H9 (cell line): ENCODE results near the gene TTC7B. TPM values are rescaled to one million over a fixed set of nuclear protein-coding genes. Genes with fewer than 3 reads are reported as not detected.

Experiments
- DNase-seq: peaks from one replicate; pipeline ENCODE4 v3.0.0-alpha.2; 2017
- H2AFZ ChIP-seq: one replicate; pipeline ENCODE4 v1.6.1; 2013; ENCODE audit warnings: mild to moderate bottlenecking, low read length, control low read depth, moderate library complexity
- H2AK5ac ChIP-seq: 2 replicates; pipeline ENCODE4 v1.6.1; 2013; ENCODE audit warnings: low read length, control low read depth, mixed read lengths; ENCODE audit not compliant: insufficient read length
- H2BK120ac ChIP-seq: one replicate; pipeline ENCODE4 v1.6.1; 2013; ENCODE audit warnings: low read depth, mild to moderate bottlenecking, low read length, control low read depth, inconsistent platforms; ENCODE audit not compliant: poor library complexity, severe bottlenecking
- H2BK12ac ChIP-seq: 2 replicates; pipeline ENCODE4 v1.6.1; 2013; ENCODE audit warnings: low read length, control low read depth, mixed read lengths, low read depth; ENCODE audit not compliant: insufficient read length
- H2BK15ac ChIP-seq: 2 replicates; pipeline ENCODE4 v1.6.1; 2013; ENCODE audit warnings: low read depth, low read length, control low read depth
- H2BK20ac ChIP-seq: one replicate; pipeline ENCODE4 v1.6.1; 2013; ENCODE audit warnings: low read depth, mild to moderate bottlenecking, low read length, control low read depth, inconsistent platforms; ENCODE audit not compliant: poor library complexity, severe bottlenecking
- H2BK5ac ChIP-seq: 2 replicates; pipeline ENCODE4 v1.6.1; 2013; ENCODE audit warnings: low read length, control low read depth, mixed read lengths; ENCODE audit not compliant: insufficient read length
- H3K14ac ChIP-seq: 2 replicates; pipeline ENCODE4 v1.6.1; 2013; ENCODE audit warnings: low read length, control low read depth; ENCODE audit not compliant: insufficient read depth
- H3K18ac ChIP-seq: 2 replicates; pipeline ENCODE4 v1.6.1; 2013; ENCODE audit warnings: low read depth, mild to moderate bottlenecking, mixed read lengths, low read length, control low read depth; ENCODE audit not compliant: insufficient read length
- H3K23ac ChIP-seq: 2 replicates; pipeline ENCODE4 v1.6.1; 2013; ENCODE audit warnings: low read length, control low read depth, mixed read lengths, low read depth; ENCODE audit not compliant: insufficient read length
- H3K23me2 ChIP-seq: 2 replicates; pipeline ENCODE4 v1.6.1; 2013; ENCODE audit warnings: low read depth, mild to moderate bottlenecking, mixed read lengths, low read length, control low read depth; ENCODE audit not compliant: insufficient read length, poor library complexity, severe bottlenecking
- H3K27ac ChIP-seq: 2 replicates; pipeline ENCODE4 v1.5.1; 2013; ENCODE audit warnings: low read length, control low read depth, mixed read lengths, low read depth; ENCODE audit not compliant: insufficient read length
- H3K27me3 ChIP-seq: 2 replicates; pipeline ENCODE4 v1.6.1; 2013; ENCODE audit warnings: low read length, control low read depth, inconsistent platforms; ENCODE audit not compliant: insufficient read depth
- H3K4ac ChIP-seq: 2 replicates; pipeline ENCODE4 v1.6.1; 2013; ENCODE audit warnings: low read depth, mild to moderate bottlenecking, control low read depth, inconsistent platforms, low read length, moderate library complexity
- H3K4me1 ChIP-seq: 2 replicates; pipeline ENCODE4 v1.6.1; 2013; ENCODE audit warnings: low read length, control low read depth, inconsistent platforms; ENCODE audit not compliant: insufficient read depth
- H3K4me2 ChIP-seq: 2 replicates; pipeline ENCODE4 v1.6.1; 2013; ENCODE audit warnings: low read length, control low read depth, mixed read lengths; ENCODE audit not compliant: insufficient read length, insufficient read depth
- H3K56ac ChIP-seq: 2 replicates; pipeline ENCODE4 v1.6.1; 2013; ENCODE audit warnings: low read depth, mild to moderate bottlenecking, mixed read lengths, low read length, control low read depth; ENCODE audit not compliant: insufficient read length
- H3K79me1 ChIP-seq: 2 replicates; pipeline ENCODE4 v1.6.1; 2013; ENCODE audit warnings: low read depth, mild to moderate bottlenecking, moderate library complexity, low read length, control low read depth, inconsistent platforms; ENCODE audit not compliant: insufficient read depth, poor library complexity, severe bottlenecking
- H3K79me2 ChIP-seq: 2 replicates; pipeline ENCODE4 v1.6.1; 2013; ENCODE audit warnings: low read length, control low read depth, inconsistent platforms; ENCODE audit not compliant: insufficient read depth
- H3K9ac ChIP-seq: 2 replicates; pipeline ENCODE4 v1.6.1; 2013; ENCODE audit warnings: low read length, control low read depth, mixed read lengths; ENCODE audit not compliant: insufficient read length; ENCODE audit errors: extremely low read depth
- H3K9me3 ChIP-seq: one replicate; pipeline ENCODE4 v1.6.1; 2013; ENCODE audit warnings: low read depth, low read length, inconsistent platforms; ENCODE audit not compliant: control insufficient read depth
- H3T11ph ChIP-seq: one replicate; pipeline ENCODE4 v1.6.1; 2013; ENCODE audit warnings: mild to moderate bottlenecking, low read length, control low read depth, inconsistent platforms
- H4K20me1 ChIP-seq: one replicate; pipeline ENCODE4 v1.6.1; 2013; ENCODE audit not compliant: control insufficient read depth, insufficient read length, insufficient read depth
- H4K5ac ChIP-seq: 2 replicates; pipeline ENCODE4 v1.6.1; 2013; ENCODE audit warnings: low read depth, mild to moderate bottlenecking, mixed read lengths, low read length, control low read depth; ENCODE audit not compliant: insufficient read length
- H4K8ac ChIP-seq: replicated peaks from 2 replicates; pipeline ENCODE4 v1.6.1; 2013; ENCODE audit warnings: low read length, control low read depth, mixed read lengths, low read depth; ENCODE audit not compliant: insufficient read length
- H4K91ac ChIP-seq: 2 replicates; pipeline ENCODE4 v1.6.1; 2013; ENCODE audit warnings: low read depth, mild to moderate bottlenecking, moderate library complexity, mixed read lengths, low read length, control low read depth; ENCODE audit not compliant: insufficient read length
- H3K27ac Mint-ChIP-seq, 3 experiments: 2 replicates in 2 of 3; 3 replicates in 1 of 3; pipeline ENCODE4 v1.8.0; 2020 to 2021; ENCODE audit warnings: mixed read lengths in 3 of 3, mild to moderate bottlenecking in 1 of 3, moderate library complexity in 1 of 3
- H3K27me3 Mint-ChIP-seq: 2 replicates; pipeline ENCODE4 v1.8.0; 2021; ENCODE audit warnings: low read depth, mild to moderate bottlenecking, moderate library complexity, mixed read lengths
- H3K36me3 Mint-ChIP-seq, 3 experiments: 2 replicates in 2 of 3; 3 replicates in 1 of 3; pipeline ENCODE4 v1.8.0; 2020 to 2021; ENCODE audit warnings: low read depth in 3 of 3, mixed read lengths in 3 of 3; ENCODE audit not compliant: insufficient read depth in 1 of 3
- H3K4me1 Mint-ChIP-seq, 2 experiments: 2 replicates each; pipeline ENCODE4 v1.8.0; 2020; ENCODE audit warnings: mixed read lengths in 2 of 2
- H3K4me3 Mint-ChIP-seq, 2 experiments: 2 replicates in 1 of 2; 3 replicates in 1 of 2; pipeline ENCODE4 v1.8.0; 2020 to 2021; ENCODE audit warnings: mild to moderate bottlenecking in 2 of 2, mixed read lengths in 2 of 2, moderate library complexity in 1 of 2
- H3K9me3 Mint-ChIP-seq, 2 experiments: 2 replicates in 1 of 2; 3 replicates in 1 of 2; pipeline ENCODE4 v1.8.0; 2020; ENCODE audit warnings: mild to moderate bottlenecking in 2 of 2, mixed read lengths in 2 of 2, moderate library complexity in 1 of 2
- WGBS: extraction: QIAGEN DNeasy Blood & Tissue Kit; methylation state at CpG from one replicate; pipeline ENCODE4 v1.1.7; 2013; ENCODE audit warnings: missing lambda C conversion rate, low lambda C conversion rate, mixed read lengths; ENCODE audit not compliant: insufficient read length; ENCODE audit errors: extremely low coverage; 5-methylcytosine and 5-hydroxymethylcytosine counted together
- total RNA-seq: library from RNA; stranded (reverse); gene quantifications from 2 replicates; pipeline ENCODE4 v1.2.1, GENCODE V29; 2021
- TF ChIP-seq, protein P1 (sequence below): fragments of 200-600 bp; sonication (generic); conservative IDR thresholded peaks from 3 replicates; pipeline ENCODE4 v1.8.0; 2021; ENCODE audit warnings: antibody characterized with exemption, mild to moderate bottlenecking

Gene TTC7B
- total RNA-seq, 1 experiment from 2014 or later: 33.7 TPM

DNA sequence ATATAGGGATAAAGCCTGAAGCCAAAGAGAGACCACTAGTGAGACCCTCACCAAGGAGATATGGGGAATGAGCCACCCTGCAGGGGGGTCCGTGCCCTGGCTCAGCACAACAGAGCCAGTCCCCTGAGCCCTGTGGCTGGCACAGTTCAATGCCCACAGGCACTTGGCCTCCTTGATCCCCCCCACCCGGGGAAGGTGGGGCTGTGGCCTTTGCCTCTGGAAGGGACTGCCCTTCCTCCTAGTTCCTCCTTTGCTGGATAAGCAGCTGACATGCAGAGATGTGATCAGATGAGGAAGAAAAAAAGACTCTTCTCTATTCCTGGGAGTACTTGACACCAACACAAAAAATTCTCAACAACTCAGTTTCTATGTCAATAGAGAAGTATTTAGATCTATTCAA lies 19.9 kb downstream of the TTC7B start:
- Mint-ChIP-seq H3K36me3 (no peaks in the 10 kb centered on the region; a peak in 2 of 7 replicates), H3K27ac (peak overlapping the region in 2 of 3 experiments; percentile 9 to 39; a peak in 1 of 7 replicates), H3K4me1 (peaks cover 14 to 15% of the 10 kb centered on the region in 2 experiments), H3K27me3 (no peaks in the 10 kb centered on the region), H3K9me3 (no peaks in the 10 kb centered on the region), H3K4me3 (no peak overlapping the region)
- no peaks in the 10 kb centered on the region for H3K9me3 ChIP-seq
- H4K20me1 ChIP-seq: no peaks in the 10 kb centered on the region
- H3K56ac ChIP-seq: no peak overlapping the region
- H2BK12ac ChIP-seq: no peak overlapping the region
- no peak overlapping the region for H3T11ph ChIP-seq
- H2BK20ac ChIP-seq: no peak overlapping the region
- no CpG with 5 or more reads among the region's 2 CpGs for WGBS
- no peaks in the 10 kb centered on the region for H3K4me1 ChIP-seq
- H3K27ac ChIP-seq: no peak overlapping the region
- no peak overlapping the region for H2AFZ ChIP-seq
- no peak overlapping the region for H3K4ac ChIP-seq
- no peak overlapping the region for H3K9ac ChIP-seq
- H3K79me2 ChIP-seq: no peaks in the 10 kb centered on the region
- no peak overlapping the region for H3K4me2 ChIP-seq
- H3K23ac ChIP-seq: no peak overlapping the region
- no peak overlapping the region for H4K91ac ChIP-seq
- H3K23me2 ChIP-seq: no peaks in the 10 kb centered on the region
- no peaks in the 10 kb centered on the region for H3K27me3 ChIP-seq
- no peak overlapping the region for H2BK120ac ChIP-seq
- H4K8ac ChIP-seq: no peak overlapping the region
- H3K79me1 ChIP-seq: no peaks in the 10 kb centered on the region
- TF ChIP-seq, protein P1, sequence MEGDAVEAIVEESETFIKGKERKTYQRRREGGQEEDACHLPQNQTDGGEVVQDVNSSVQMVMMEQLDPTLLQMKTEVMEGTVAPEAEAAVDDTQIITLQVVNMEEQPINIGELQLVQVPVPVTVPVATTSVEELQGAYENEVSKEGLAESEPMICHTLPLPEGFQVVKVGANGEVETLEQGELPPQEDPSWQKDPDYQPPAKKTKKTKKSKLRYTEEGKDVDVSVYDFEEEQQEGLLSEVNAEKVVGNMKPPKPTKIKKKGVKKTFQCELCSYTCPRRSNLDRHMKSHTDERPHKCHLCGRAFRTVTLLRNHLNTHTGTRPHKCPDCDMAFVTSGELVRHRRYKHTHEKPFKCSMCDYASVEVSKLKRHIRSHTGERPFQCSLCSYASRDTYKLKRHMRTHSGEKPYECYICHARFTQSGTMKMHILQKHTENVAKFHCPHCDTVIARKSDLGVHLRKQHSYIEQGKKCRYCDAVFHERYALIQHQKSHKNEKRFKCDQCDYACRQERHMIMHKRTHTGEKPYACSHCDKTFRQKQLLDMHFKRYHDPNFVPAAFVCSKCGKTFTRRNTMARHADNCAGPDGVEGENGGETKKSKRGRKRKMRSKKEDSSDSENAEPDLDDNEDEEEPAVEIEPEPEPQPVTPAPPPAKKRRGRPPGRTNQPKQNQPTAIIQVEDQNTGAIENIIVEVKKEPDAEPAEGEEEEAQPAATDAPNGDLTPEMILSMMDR: no peak
- H3K14ac ChIP-seq: no peak overlapping the region
- no peak overlapping the region for H3K18ac ChIP-seq
- no peak overlapping the region for H2BK15ac ChIP-seq
- H4K5ac ChIP-seq: no peak overlapping the region
- no peak for DNase-seq
- no peak overlapping the region for H2BK5ac ChIP-seq
- H2AK5ac ChIP-seq: no peak overlapping the region
